Dendritic cell treated with granulocyte-macrophage colony-stimulating factor and Interleukin-4, amounts not matched to agents 40 ng/mL and 50 ng/mL, for 4 days (primary cell): Measurements from ENCODE around the gene F10.
"Not testable (repeated sequence)": the region's sequence is repeated elsewhere in the genome, so short reads cannot be mapped to it uniquely, and the experiment has no call there.

Experiments used
- H3K27ac Mint-ChIP-seq: one replicate; pipeline ENCODE4 v1.8.0; 2022; ENCODE audit warnings: mild to moderate bottlenecking, mixed read lengths
- H3K27me3 Mint-ChIP-seq: one replicate; pipeline ENCODE4 v1.8.0; 2022; ENCODE audit warnings: mild to moderate bottlenecking, mixed read lengths
- H3K36me3 Mint-ChIP-seq: one replicate; pipeline ENCODE4 v1.8.0; 2022; ENCODE audit warnings: low read depth, mixed read lengths
- H3K4me1 Mint-ChIP-seq: one replicate; pipeline ENCODE4 v1.8.0; 2022; ENCODE audit warnings: low read depth, mixed read lengths
- H3K4me3 Mint-ChIP-seq: one replicate; pipeline ENCODE4 v1.8.0; 2022; ENCODE audit warnings: mild to moderate bottlenecking, moderate library complexity, mixed read lengths
- H3K9me3 Mint-ChIP-seq: one replicate; pipeline ENCODE4 v1.8.0; 2022; ENCODE audit warnings: mixed read lengths
- intact Hi-C: fragments of 100-400 bp; cut with micrococcal nuclease; formaldehyde crosslinking; loops from one replicate; pipeline ENCODE4 v1.15.0; 2022

Gene F10

DNA sequence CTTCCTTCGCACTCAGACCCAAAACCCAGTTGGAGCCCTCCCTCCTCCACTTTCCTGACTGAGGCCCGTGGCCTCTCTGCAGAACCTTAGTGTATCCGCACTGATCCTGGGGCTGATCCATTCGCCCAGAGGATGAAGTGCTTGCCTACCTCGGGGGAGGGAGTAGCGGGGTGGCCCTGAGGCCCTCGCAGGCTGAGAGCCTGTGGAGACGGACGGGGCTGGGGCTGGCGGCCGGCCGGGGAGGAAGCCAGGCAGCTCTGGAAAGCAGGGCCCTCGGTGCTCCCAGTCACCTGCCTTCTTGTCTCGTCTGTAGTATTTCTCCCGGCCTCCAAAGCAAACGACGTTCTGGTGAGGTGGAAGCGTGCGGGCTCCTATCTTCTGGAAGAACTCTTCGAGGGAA, 37.1 kb downstream of the F10 start:
- Mint-ChIP-seq H3K9me3 (peaks cover 10% of the 10 kb centered on the region), H3K4me1 (peaks cover 5% of the 10 kb centered on the region), H3K4me3 (no peak overlapping the region), H3K27ac (no peak overlapping the region), H3K27me3 (peaks cover 44% of the 10 kb centered on the region), H3K36me3 (no peaks in the 10 kb centered on the region)
- intact Hi-C loops, result loop anchor here (10.0 kb wide), 1 partner anchor 135 kb away; the partner anchor contains the start of gene LAMP1

DNA sequence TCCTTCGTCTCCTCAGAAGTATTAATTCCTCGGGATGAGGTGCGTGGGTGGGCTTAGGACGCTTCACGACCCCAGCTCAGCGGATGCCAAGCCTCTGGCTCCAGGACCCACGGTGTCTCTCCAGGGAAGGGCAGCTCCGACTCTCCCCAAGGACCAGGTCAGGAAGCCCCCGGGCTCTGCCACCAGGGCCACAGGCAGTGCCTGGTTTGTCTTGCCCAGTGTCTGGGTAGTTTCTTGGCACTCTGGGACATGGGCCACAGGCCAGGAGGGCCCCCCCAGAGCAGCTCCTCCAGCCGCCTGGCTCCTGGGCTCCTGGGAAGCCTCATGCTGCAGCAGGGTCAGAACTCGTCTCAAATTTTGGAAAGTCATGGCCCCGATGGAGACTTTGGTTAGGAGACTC, 38.4 kb downstream of the F10 start:
- H3K4me3 Mint-ChIP-seq, result no peak overlapping the region
- H3K27me3 Mint-ChIP-seq, result peaks cover 51% of the 10 kb centered on the region
- H3K27ac Mint-ChIP-seq, result no peak overlapping the region
- intact Hi-C loops, result no loop called here
- H3K36me3 Mint-ChIP-seq, result no peaks in the 10 kb centered on the region
- peaks cover 5% of the 10 kb centered on the region for H3K4me1 Mint-ChIP-seq
- peaks cover 1% of the 10 kb centered on the region for H3K9me3 Mint-ChIP-seq

DNA sequence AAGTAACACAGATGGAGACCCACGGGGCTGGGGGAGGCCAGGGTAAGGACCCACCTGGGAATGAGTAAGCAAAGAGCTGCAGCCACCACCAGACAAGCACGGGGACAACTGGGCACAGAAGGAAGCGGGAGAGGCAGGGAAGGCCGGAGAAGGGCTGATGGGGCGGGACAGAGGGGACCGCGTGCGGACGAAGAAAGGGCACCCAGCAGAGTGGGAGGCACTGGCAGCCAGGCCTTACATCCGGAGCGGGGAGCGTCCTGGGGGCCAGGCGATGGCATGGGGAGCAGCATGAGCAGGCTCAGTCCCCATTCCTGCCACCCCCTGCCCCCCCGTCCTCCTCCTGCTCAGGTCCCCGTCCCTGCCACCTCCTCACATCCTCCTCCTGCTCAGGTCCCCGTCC, 38.8 kb downstream of the F10 start:
- Mint-ChIP-seq H3K27ac (no peak overlapping the region), H3K4me1 (peaks cover 5% of the 10 kb centered on the region), H3K27me3 (peaks cover 53% of the 10 kb centered on the region), H3K4me3 (no peak overlapping the region), H3K9me3 (no peaks in the 10 kb centered on the region), H3K36me3 (no peaks in the 10 kb centered on the region)
- intact Hi-C loops, result no loop called here

DNA sequence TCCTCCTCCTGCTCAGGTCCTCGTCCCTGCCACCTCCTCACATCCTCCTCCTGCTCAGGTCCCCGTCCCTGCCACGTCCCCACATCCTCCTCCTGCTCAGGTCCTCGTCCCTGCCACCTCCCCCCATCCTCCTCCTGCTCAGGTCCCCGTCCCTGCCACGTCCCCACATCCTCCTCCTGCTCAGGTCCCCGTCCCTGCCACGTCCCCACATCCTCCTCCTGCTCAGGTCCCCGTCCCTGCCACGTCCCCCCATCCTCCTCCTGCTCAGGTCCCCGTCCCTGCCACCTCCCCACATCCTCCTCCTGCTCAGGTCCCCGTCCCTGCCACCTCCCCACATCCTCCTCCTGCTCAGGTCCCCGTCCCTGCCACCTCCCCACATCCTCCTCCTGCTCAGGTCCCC, 39.4 kb downstream of the F10 start:
- H3K4me1 Mint-ChIP-seq, H3K9me3 Mint-ChIP-seq, H3K4me3 Mint-ChIP-seq, H3K36me3 Mint-ChIP-seq, H3K27ac Mint-ChIP-seq, intact Hi-C loops: not testable (repeated sequence)
- peaks cover 53% of the 10 kb centered on the region for H3K27me3 Mint-ChIP-seq

DNA sequence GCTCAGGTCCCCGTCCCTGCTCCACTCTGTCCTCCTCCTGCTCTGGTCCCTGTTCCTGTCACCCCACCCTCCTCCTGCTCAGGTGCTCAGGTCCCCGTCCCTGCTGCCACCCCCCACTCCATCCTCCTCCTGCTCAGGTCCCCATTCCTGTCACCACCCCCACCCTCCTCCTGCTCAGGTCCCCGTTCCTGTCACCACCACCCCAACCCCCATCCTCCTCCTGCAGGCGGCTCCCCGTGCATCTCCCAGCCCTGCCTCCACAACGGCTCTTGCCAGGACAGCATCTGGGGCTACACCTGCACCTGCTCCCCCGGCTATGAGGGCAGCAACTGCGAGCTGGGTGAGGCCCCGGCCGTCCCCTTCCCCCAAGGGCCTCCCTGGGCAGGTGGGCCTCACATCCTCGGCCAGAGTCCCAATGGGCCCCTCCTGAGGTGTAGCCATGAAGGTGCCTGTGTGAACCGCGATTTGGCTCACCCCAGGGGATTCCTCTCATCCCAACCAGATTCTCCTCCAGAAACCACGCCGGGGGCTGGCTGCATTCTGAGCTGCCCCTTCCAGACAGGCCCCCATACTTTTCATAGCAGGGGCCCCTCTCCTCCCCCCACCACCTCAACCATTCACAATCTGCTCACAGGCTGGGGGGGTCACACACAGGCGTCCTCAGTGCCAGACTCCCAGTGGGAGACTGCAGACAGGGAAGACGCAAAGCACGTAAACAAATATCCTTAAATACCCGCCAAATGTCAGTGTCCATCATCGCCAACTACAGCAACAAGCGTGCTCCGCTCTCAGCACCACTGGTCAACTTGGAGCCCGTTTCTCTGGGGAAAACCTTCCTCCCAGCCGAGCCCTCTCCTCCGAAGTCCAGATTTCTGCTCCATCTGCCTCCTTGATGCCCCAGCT, 40.4 kb downstream of the F10 start:
- intact Hi-C loops, result no loop called here
- peaks cover 49% of the 10 kb centered on the region for H3K27me3 Mint-ChIP-seq
- H3K27ac Mint-ChIP-seq, result no peak overlapping the region
- no peak overlapping the region for H3K4me3 Mint-ChIP-seq
- no peaks in the 10 kb centered on the region for H3K9me3 Mint-ChIP-seq
- peaks cover 5% of the 10 kb centered on the region for H3K4me1 Mint-ChIP-seq
- H3K36me3 Mint-ChIP-seq, result peaks cover 5% of the 10 kb centered on the region

DNA sequence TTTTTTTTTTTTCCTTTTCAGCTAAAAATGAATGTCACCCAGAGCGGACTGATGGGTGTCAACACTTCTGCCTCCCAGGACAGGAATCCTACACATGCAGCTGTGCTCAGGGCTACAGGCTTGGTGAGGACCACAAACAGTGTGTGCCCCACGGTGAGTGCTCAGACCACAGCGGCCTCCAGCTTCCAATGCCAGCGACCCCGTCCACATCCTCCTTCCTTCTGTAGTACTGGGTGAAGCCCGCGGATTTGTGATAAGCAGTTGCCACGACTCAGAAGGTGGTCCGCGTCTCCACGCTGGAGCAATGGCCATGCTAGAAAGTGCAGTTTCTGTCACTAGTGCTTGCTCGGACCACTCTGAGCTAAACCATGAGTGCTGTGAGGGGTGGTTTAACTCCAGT, 41.9 kb downstream of the F10 start:
- Mint-ChIP-seq H3K27me3 (peaks cover 43% of the 10 kb centered on the region), H3K36me3 (peaks cover 17% of the 10 kb centered on the region), H3K9me3 (no peaks in the 10 kb centered on the region), H3K4me3 (no peak overlapping the region), H3K4me1 (peaks cover 5% of the 10 kb centered on the region), H3K27ac (no peak overlapping the region)
- intact Hi-C loops, result no loop called here

DNA sequence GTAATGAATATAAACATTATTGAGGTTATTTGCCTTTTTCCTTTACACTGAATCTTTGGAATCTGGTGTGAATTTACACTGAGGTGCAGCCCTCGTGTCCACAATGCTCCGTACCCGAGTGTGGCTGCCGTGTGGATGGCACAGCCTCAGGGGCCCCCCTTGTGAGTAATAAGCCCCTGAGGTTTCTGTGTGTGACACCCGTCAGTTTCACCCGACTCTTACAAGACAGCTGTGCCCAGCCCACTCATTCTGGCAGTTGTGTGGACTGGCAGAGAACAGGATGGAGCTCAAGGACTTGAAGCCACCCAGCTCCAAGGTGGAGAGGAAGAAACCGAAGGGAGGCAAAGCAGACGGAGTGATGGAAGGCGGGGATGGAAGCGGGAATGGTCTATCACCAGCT, 43.7 kb downstream of the F10 start:
- Mint-ChIP-seq H3K27me3 (peaks cover 32% of the 10 kb centered on the region), H3K27ac (no peak overlapping the region), H3K36me3 (peaks cover 20% of the 10 kb centered on the region), H3K4me3 (no peak overlapping the region), H3K9me3 (no peaks in the 10 kb centered on the region), H3K4me1 (peaks cover 11% of the 10 kb centered on the region)
- intact Hi-C loops, result no loop called here

DNA sequence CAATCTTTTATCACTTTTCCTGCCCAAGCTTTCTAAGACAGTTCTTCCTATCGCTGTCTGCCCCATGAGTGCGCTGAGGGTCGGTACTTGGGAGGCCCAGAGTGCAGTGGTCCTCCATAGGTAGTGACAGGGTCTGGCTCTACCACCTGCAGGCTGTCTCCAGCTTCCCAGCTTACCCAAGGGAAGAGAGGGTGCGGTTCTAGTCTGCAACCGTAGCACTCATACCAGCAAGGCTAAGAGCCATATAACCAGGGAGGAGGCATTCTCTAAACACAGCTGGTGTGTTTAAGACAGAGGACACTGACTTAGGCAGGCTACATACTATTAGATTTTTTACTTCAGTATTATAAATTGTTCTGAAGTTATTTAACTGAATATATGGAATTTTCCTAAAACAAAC, 44.1 kb downstream of the F10 start:
- peaks cover 13% of the 10 kb centered on the region for H3K4me1 Mint-ChIP-seq
- H3K27me3 Mint-ChIP-seq, result peaks cover 28% of the 10 kb centered on the region
- peaks cover 24% of the 10 kb centered on the region for H3K36me3 Mint-ChIP-seq
- no peak overlapping the region for H3K27ac Mint-ChIP-seq
- H3K4me3 Mint-ChIP-seq, result no peak overlapping the region
- no peaks in the 10 kb centered on the region for H3K9me3 Mint-ChIP-seq
- intact Hi-C loops, result no loop called here

DNA sequence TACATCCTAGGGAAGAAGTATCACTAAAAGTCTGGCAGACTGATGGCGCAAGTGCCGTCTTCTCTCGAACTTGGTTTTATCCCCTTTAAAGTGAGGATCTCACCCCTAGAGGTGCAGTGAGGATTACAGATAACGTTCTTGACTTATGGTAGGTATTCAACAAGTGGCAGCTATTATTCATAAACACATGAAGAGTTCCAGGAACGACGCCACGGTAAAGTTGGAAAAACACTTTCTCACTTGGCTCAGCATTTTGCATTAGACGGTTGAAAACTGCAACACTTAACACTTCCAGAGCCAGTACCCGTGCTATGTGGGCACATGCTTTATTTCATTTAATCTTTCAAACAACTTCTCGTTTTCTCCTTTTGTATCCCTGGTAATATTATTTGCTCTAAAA, 44.6 kb downstream of the F10 start:
- peaks cover 14% of the 10 kb centered on the region for H3K4me1 Mint-ChIP-seq
- no peak overlapping the region for H3K4me3 Mint-ChIP-seq
- H3K27ac Mint-ChIP-seq, result no peak overlapping the region
- H3K27me3 Mint-ChIP-seq, result peaks cover 28% of the 10 kb centered on the region
- intact Hi-C loops, result no loop called here
- H3K36me3 Mint-ChIP-seq, result peaks cover 29% of the 10 kb centered on the region
- H3K9me3 Mint-ChIP-seq, result no peaks in the 10 kb centered on the region

DNA sequence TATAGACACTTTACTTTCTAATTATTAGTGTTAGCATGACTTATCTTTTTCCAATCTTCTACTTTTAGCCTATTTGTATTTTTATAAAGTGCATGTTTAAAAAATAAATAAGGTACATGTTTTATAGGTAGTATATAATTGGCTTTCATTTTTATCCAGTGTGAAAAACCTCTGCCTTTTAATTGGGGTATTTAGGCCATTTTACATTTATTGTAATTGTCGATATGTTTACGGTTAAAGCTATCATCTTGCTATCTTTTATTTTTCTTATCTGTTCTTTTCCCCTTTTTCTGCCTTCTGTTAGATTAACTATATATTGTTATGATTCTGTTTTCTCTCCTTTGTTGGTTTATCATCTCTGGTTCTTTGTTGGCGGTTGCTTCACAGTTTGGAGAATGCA, 45.0 kb downstream of the F10 start:
- Mint-ChIP-seq H3K4me3 (no peak overlapping the region), H3K36me3 (peaks cover 33% of the 10 kb centered on the region), H3K4me1 (peaks cover 14% of the 10 kb centered on the region), H3K9me3 (no peaks in the 10 kb centered on the region), H3K27ac (no peak overlapping the region), H3K27me3 (peaks cover 28% of the 10 kb centered on the region)
- intact Hi-C loops, result no loop called here

DNA sequence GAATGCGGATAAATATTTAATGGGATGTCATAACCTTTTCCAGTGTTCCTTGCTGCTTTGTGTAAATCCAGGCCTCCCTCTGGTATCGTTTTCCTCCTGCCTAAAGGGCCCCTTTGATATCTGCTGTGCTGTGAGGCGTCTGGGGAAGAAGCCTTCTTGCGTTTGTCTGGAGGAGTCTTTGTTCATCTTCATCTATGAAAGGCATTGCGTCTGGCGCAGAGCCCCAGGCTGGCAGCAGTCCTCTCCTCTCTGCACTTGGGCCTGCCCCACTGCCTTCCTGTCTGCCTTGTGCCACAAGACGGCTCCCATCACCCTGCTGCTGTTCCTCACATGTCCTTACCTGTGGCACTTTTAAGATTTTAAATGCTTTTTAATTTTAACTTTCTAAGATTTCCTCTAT, 45.6 kb downstream of the F10 start:
- Mint-ChIP-seq H3K27me3 (peaks cover 22% of the 10 kb centered on the region), H3K4me1 (peaks cover 19% of the 10 kb centered on the region), H3K36me3 (peaks cover 38% of the 10 kb centered on the region), H3K9me3 (no peaks in the 10 kb centered on the region), H3K4me3 (no peak overlapping the region), H3K27ac (no peak overlapping the region)
- intact Hi-C loops, result no loop called here

DNA sequence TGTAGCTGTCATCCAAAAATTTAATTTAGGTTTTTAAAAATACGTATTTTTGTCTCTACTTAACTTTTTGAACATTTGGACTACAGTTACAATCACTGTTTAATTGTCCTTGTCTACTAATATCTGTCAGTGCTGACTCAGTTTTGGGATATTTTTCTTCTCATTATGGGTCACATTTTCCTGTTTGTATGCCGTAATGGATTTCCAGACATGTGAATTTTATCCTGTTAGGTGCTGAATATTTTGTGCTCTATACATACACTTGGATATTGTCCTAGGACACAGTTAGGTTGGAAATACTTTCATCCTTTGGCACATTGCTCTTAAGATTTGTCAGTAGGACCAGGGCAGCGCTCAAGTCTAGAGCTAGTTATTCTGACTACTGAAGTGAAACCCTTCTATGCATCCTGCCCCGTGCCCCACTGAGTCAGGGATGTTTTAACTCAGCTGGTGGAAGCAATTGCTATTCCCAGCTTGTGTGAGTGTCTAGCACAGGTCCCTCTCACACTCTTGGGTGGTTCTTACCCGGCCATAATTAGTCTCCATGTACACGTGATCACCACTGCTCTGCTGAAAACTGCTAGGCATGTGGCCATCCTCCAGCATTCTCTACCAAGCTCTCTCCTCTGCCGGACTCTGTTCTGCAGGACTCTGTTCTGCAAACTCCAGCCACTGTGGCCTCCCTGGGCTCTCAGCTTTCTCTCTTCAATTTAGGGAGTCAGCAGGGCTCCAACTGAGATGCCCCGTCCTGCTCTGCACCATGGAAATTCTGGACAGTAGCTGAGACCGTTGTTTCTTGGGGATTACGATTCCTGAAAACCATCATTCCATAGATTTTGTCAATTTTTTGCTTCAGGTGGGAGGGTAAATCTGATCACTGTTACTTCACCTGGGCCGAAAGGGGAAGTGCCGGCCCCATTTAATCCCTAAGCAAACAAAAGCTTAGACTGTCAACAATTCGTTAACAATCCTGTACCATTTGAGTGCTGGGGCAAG, 47.0 kb downstream of the F10 start:
- peaks cover 25% of the 10 kb centered on the region for H3K4me1 Mint-ChIP-seq
- H3K9me3 Mint-ChIP-seq, result no peaks in the 10 kb centered on the region
- H3K27me3 Mint-ChIP-seq, result peaks cover 10% of the 10 kb centered on the region
- no peak overlapping the region for H3K27ac Mint-ChIP-seq
- peaks cover 45% of the 10 kb centered on the region for H3K36me3 Mint-ChIP-seq
- intact Hi-C loops, result no loop called here
- no peak overlapping the region for H3K4me3 Mint-ChIP-seq

DNA sequence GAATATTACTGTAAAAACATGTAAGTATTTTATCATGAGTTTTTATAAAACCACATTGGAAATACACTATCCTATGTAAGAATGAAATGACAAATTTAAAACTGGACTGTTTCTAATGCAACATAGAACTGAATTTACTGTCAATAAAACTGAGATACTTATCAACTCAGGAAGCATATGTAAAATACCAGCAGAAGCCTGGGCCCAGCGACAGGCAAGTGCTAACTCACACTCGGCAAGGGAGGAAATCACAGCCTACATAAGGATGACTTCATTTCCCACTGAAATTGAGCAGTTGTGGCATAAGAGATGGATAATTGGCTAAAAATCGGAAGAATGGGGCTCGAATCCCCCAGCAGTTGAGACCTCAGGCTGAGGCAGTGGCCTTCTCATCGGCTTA, 47.9 kb downstream of the F10 start:
- Mint-ChIP-seq H3K27ac (no peak overlapping the region), H3K4me1 (peaks cover 28% of the 10 kb centered on the region), H3K27me3 (peaks cover 2% of the 10 kb centered on the region), H3K9me3 (peaks cover under 1% of the 10 kb centered on the region), H3K36me3 (peaks cover 54% of the 10 kb centered on the region), H3K4me3 (no peak overlapping the region)
- intact Hi-C loops, result no loop called here
